HTERT RPE-1 (cell line): Measurements from ENCODE around the gene LGALS16.
"Not testable (repeated sequence)": the region's sequence is repeated elsewhere in the genome, so short reads cannot be mapped to it uniquely, and the experiment has no call there.

Source experiments
- in situ Hi-C: fragments of 300-500 bp; cut with MboI; formaldehyde crosslinking; loops from 4 replicates; pipeline ENCODE4 v1.14.3; 2020; ENCODE audit warnings: low sequenced_read_pairs

LGALS16 gene, protein sequence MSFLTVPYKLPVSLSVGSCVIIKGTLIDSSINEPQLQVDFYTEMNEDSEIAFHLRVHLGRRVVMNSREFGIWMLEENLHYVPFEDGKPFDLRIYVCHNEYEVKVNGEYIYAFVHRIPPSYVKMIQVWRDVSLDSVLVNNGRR

GRCh38 chr19:39655613-39656012 lies at the start of gene LGALS16:
Gene LGALS16, plus strand, starts transcription at chr19:39655913. Its CDS starts 49 bp downstream, at chr19:39655962.
- in situ Hi-C loops = no loop called here

GRCh38 chr19:39607021-39607420 lies 48.7 kb upstream of the LGALS16 start:
- in situ Hi-C loops = no loop called here

DNA sequence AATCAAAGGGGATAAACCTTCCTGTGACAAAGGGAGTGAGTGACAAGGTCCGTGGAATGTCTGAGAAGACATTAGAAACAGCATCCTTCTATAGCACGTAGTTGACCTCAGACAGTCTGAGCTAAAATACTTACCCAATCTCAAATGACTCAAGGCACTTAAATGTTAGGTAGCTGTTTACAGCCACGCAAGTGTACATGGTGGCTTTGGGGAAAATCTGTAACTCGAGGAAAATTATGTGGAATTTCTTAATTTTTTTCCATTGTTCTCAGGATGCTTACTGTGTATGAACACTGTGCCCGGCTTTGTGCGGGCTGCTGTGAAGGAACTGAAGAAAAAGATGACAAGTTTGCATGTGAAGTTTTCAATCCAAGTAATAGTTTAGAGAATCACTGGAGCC lies 48.2 kb upstream of the LGALS16 start:
- in situ Hi-C loops = no loop called here

GRCh38 chr19:39613597-39613996 lies 42.1 kb upstream of the LGALS16 start:
- in situ Hi-C loops = no loop called here

- in situ Hi-C loops = no loop called here
Observed at GRCh38 chr19:39617745-39618144, 38.0 kb upstream of the LGALS16 start.

DNA sequence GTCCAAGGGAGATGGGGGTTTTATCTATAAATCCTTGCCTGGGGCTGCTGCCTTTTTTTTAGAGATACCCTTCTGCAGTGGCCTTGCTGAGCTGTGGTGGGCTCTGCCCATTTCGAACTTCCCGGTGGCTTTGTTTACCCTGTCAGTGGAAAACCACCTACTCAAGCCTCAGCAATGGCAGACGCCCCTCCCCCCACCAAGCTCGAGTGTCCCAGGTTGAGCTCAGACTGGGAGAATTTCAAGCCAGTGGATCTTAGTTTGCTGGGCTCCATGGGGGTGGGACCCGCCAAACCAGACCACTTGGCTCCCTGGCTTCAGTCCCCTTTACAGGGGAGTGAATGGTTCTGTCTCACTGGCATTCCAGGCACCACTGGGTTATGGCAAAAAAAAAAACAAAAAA lies 31.8 kb upstream of the LGALS16 start:
- in situ Hi-C loops = no loop called here

GRCh38 chr19:39627631-39628030 lies 28.1 kb upstream of the LGALS16 start:
- in situ Hi-C loops = not testable (repeated sequence)

DNA sequence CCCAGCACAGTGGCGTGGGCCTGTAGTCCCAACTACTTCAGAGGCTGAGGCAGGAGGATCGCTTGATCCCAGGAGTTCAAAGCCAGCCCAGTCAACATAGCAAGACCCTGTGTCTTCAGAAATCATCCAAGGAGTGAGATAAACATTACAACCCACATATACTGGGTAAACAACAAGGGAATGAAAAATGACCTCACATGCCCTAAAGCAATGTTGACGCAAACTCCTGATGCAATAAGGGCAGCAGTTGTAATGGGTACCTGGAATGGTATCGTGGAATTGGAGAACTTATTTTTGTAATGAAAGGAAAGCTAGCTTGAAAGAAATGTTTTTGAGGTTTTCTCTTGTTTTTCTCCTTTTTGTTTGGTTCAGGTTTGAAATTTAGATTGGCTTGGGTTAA lies 24.5 kb upstream of the LGALS16 start:
- in situ Hi-C loops = no loop called here

- in situ Hi-C loops = no loop called here
Observed at GRCh38 chr19:39631626-39632025, 24.1 kb upstream of the LGALS16 start.

- in situ Hi-C loops = no loop called here
Observed at GRCh38 chr19:39637891-39638290, 17.8 kb upstream of the LGALS16 start.

DNA sequence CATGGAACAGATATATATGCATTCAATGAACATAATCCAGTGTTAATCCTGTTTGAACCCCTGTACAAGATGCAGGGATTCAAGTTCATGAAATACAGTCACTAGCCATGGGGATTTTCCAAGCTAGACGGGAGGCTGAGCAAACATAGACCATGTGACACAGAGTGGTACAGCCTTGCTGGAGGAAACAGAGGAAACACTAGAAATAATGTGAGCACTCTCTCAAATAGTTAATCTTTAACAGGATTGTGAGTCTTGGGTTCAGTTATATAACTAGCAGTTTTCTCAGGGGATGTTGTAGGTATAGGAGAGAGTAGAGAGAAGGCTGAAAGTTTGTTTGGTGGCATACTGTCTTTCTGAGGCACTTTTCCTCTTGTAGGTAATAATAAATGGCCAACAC lies 13.9 kb upstream of the LGALS16 start:
- in situ Hi-C loops = no loop called here

DNA sequence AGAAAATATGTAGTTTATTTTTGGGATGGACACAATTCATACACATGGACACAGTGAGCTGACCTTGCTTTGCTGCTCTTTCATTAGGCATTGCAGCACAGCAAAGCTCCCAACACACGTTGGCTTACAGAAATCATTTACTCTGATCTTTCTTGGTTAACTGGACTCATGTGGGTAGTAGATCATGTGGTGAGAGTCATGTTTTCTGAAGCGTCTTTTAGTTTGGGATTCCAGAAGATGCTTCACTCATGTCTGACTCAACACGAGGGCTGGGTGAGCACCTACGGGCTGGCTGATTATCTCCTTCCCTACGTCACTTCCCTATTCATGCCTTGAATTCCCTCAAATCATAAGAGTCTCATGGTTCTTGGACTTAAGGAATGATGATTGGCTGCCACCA lies 12.1 kb upstream of the LGALS16 start:
- in situ Hi-C loops = no loop called here

DNA sequence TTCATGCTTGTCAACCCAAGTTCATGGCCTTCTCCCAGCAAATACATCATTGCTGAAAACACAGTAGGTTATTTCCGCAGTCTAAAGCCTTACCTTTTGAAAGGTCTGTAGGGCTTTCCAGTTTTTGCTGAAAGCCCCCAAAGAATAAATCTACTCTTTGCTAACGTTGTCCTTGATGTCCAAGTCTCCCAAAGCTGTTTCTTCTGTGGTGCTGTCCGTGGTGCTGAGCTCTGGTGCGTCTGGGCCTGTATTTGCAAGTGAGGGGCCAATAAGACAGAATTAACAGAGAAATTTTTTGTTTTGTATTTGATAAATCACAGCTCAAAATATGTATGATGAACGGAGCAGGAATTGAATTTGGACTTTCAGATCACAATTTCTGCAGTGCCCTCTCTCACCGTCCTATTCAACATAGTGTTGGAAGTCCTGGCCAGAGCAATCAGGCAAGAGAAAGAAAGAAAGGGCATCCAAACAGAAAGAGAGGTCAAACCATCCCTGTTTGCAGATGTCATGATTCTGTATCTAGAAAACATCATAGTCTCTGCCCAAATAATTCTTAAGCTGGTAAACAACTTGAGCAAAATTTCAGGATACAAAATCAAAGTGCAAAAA lies 9.8 kb upstream of the LGALS16 start:
- in situ Hi-C loops = no loop called here

DNA sequence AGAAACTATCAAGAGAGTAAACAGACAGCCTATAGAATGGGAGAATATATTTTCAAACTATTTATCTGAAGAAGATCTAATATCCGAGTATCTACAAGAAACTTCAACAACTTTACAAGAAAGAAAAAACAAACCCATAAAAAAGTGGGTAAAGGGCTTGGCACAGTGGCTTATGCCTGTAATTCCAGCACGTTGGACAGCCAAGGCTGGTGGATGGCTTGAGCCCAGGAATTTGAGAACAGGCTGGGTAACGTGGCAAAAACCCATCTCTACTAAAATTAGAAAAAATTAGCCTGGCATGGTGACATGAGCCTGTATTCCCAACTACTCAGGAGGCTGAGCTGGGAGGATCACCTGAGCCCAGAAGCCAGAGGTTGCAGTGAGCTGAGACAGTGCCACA lies 7.8 kb upstream of the LGALS16 start:
- in situ Hi-C loops = no loop called here

DNA sequence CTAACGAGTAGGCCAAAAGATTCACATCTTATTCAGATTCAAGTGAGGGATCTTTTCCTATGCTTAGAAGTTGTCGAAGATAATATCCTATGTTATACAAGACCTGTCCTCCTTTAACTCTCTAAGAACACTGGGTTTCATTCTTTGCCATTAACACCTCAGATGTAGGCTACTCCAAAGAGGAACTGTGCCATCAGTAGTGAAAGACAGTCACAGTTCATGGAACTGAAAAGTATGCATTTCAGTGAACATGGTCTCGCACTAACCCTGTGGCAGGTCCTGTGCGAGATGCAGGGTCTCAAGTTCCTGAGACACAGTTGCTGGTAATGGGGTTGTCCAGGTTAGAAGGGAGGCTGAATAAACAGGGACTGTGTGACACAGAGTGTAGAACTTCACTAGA lies 4.1 kb downstream of the LGALS16 start:
- in situ Hi-C loops = no loop called here

- in situ Hi-C loops = no loop called here
Observed at GRCh38 chr19:39660661-39661060, 4.9 kb downstream of the LGALS16 start.

GRCh38 chr19:39661565-39661964 lies 5.9 kb downstream of the LGALS16 start:
- in situ Hi-C loops = no loop called here

- in situ Hi-C loops = not testable (repeated sequence)
Observed at GRCh38 chr19:39669860-39670259, 14.1 kb downstream of the LGALS16 start.

DNA sequence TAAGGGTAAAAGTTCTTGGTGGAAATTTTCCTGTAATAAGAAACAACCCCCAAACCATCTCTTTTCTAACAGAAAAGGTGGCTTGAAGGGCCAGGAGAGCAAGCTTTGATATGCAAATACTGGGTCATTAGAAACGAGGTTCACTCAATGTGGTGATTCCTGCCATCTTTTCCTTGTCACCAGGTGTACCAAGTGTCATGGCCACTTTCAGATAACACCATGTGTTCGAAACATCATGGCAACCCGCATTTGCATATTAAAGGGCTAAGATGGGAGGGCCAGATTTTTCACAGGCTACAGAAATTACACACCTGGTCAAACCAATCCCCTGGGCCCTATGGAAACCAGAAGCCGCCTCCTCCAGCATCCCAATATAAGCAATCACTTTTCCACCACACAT lies 15.3 kb downstream of the LGALS16 start:
- in situ Hi-C loops = no loop called here

DNA sequence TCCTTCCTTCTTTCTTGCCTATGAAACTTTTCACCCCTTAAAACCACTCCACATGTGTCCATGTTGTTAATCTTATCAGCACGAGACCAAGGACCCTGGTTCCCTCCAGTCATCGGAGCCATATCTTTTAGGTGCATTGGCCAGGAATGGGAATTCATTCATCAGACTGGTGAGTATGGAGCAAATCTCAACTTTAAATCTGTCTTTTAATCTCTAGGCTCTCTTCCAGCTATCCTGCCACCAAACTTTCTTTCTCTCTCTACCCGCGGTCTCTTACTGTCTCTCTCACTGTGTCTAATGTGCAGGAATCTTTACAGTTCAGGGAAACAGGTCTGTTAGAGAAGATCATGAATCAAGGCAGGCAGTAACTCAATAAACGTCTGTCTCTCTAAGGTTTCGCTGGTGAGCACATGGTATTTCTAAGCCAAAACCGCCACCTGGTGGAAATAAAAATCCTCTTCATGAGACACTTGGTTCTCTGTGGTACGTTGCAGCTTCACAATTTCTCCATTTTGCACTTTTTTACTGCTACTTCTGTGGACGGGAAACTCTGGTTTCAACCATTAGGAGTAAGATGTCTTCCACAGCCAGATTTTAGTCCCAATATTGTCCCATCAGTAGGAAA lies 16.1 kb downstream of the LGALS16 start:
- in situ Hi-C loops = no loop called here

DNA sequence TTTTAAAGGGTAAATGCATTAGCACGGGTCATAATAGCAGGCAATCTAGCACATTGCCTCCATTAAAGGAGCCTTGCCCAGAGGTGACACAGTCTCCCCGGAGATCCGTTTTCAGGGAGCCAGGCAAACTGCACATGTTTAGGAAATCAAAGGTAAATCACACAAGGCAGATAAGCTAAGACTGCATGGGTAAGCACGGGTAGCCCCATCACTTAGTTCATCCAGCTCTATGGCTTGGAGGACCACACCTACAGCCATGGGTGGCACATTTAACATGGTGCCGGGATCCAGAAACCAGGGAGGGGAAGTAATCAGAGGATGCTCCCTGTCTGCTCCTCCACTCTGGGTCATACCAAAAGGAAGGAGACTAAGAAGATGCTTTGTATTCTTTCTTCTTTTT lies 16.8 kb downstream of the LGALS16 start:
- in situ Hi-C loops = no loop called here

DNA sequence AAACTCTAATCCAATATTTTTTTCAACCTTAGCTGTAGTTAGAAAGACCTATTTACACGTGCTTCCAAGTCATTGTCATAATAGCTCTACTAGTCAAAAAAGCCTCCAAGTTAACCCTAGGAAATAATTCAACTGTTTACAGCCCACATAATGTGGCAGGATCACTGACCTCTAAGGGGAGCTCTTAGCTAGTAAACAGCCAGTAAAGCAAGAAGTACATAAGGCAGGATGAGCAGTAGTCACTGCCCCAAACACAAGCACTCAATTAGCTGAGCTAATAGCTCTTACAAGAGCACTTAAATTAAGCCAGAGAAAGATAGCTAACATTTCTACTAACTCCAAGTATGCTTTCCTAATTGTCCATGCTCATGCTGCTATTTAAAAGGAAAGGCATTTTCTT lies 18.1 kb downstream of the LGALS16 start:
- in situ Hi-C loops = not testable (repeated sequence)

GRCh38 chr19:39676004-39676403 lies 20.3 kb downstream of the LGALS16 start:
- in situ Hi-C loops = no loop called here
